ENCODE data around the gene DYNLT1.
"Not testable (repeated sequence)": the region's sequence is repeated elsewhere in the genome, so short reads cannot be mapped to it uniquely, and the experiment has no call there.

Gene DYNLT1

DNA sequence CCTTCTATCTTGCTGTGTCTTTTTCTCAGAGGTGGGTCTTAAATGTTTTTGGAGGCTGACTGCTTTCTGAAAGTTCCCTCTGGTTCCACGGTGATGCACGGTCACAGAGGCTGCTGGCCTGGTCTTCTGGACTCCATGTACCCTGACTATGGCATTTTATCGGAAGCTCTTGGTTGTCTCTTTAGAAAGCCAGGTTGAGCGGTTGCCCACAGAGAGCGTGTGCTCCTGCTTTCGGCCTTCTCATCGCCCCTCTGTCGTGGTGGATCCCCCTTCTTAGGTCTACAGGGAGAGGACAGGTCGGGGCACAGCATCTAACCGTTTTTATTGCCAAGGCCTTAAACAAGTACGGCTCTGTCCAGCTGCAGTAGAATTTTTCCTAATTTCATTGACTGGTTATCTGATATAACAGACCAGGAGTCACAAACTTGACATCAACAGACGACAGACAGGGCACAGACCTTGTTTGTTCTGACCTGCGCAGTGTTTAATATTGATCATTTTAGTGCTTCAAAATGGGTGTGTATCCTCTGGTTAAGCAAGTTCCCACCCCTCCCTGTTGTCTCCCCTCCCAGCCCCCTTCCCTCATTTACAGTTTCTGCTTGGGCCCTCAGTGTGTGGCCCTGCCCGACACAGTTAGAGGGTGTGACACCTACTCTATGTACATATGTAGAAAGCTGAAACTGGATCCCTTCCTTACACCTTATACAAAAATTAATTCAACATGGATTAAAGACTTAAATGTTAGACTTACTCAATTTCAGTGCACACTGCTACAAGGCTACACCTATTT, 30.0 kb upstream of the DYNLT1 start:
- no peak for DNase-seq
- peaks cover 9% of the 10 kb centered on the region for H3K27me3 Mint-ChIP-seq (ENCODE audit: low read depth, poor library complexity)

DNA sequence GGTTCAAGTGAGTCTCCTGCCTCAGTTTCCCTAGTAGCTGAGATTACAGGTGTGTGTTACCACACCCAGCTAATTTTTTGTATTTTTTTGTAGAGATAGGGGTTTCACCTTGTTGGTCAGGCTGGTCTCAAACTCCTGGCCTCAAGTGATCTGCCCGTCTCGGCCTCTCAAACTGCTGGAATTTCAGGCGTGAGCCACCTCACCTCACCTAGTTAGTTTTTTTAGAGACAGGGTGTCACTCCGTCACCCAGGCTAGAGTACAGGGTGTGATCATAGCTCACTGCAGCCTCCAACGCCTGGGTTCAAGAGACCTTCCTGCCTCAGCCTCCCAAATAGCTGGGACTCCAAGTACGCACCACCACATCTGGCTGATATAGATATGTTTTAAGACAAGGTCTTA, 28.2 kb upstream of the DYNLT1 start:
- TF ChIP-seq, protein P1, sequence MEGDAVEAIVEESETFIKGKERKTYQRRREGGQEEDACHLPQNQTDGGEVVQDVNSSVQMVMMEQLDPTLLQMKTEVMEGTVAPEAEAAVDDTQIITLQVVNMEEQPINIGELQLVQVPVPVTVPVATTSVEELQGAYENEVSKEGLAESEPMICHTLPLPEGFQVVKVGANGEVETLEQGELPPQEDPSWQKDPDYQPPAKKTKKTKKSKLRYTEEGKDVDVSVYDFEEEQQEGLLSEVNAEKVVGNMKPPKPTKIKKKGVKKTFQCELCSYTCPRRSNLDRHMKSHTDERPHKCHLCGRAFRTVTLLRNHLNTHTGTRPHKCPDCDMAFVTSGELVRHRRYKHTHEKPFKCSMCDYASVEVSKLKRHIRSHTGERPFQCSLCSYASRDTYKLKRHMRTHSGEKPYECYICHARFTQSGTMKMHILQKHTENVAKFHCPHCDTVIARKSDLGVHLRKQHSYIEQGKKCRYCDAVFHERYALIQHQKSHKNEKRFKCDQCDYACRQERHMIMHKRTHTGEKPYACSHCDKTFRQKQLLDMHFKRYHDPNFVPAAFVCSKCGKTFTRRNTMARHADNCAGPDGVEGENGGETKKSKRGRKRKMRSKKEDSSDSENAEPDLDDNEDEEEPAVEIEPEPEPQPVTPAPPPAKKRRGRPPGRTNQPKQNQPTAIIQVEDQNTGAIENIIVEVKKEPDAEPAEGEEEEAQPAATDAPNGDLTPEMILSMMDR (IDR thresholded peaks at IDR 0.05): no peak
- Mint-ChIP-seq H3K4me3 (no peak overlapping the region), H3K36me3 (ENCODE audit: low read depth) (no peaks in the 10 kb centered on the region), H3K4me1 (peaks cover 16% of the 10 kb centered on the region), H3K27me3 (ENCODE audit: low read depth, poor library complexity) (peaks cover 16% of the 10 kb centered on the region), H3K9me3 (peaks cover under 1% of the 10 kb centered on the region), H3K27ac (no peak overlapping the region)
- no peak for DNase-seq

More for the DNA sequence above, 30.0 kb upstream of the DYNLT1 start:
- Mint-ChIP-seq H3K4me3 (no peak overlapping the region), H3K27ac (no peak overlapping the region), H3K36me3 (ENCODE audit: low read depth) (no peaks in the 10 kb centered on the region), H3K9me3 (peaks cover 5% of the 10 kb centered on the region), H3K4me1 (peaks cover 2% of the 10 kb centered on the region)
- TF ChIP-seq, protein P1 (IDR thresholded peaks at IDR 0.05): no peak

DNA sequence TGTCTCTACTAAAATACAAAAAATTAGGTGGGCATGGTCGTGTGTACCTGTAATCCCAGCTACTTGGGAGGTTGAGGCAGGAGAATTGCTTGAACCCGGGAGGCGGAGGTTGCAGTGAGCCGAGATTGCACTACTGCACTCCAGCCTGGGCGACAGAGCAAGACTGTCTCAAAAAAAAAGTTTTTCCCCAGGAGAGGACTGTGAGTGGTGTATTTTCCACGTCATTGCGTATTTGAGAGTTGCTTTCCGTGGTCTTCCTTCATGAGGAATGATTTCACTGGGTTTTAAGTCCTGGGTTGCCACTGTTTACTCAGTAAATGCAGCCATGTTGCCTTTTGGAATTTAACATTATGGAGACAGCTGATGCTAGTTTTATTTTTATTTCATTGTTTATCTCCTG, 27.6 kb upstream of the DYNLT1 start:
- DNase-seq; H3K27ac Mint-ChIP-seq; H3K9me3 Mint-ChIP-seq; H3K4me3 Mint-ChIP-seq; H3K36me3 Mint-ChIP-seq (ENCODE audit: low read depth): not testable (repeated sequence)
- peaks cover 16% of the 10 kb centered on the region for H3K27me3 Mint-ChIP-seq (ENCODE audit: low read depth, poor library complexity)
- peaks cover 22% of the 10 kb centered on the region for H3K4me1 Mint-ChIP-seq

DNA sequence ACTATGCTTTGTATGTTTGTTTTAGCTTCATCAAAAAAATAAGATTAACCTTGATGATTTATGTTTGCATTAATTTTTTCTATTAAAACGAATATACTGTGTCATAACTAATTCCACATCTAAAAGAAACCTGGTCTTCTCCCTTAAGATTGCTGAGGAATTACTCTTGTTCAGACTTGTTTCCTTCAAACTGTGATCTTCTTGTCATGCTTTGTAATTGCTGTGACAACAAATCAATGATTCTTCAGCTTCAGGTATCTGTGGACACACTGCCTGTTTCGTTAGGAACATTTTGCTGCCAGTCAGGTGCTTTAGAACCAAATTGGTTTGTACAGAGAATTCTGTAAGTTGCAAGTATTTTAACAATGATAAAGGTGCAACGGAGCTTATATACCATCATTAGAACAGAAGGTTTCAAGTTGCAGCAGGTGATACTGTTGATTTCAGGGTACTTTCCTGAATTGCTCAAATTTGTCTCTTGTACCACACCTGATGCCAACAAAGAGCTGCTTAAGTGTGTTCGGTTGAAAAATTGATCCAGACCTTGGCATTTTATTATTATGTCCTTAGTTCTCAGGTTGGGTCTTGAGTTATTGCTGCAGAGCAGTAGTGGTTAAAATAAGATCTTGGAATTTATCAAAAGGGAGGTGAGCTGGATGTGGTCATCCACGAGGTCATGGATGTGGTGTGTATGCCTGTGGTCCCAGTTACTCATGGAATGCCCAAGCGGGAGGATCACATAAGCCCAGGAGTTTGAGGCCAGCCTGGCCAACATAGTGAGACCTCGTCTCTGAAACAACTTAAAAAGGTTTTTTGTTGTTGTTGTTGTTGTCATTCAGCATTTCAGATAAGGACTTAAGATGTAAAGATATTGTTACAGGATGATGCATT, 24.8 kb upstream of the DYNLT1 start:
- DNase-seq: no peak
- no peaks in the 10 kb centered on the region for H3K9me3 Mint-ChIP-seq
- peaks cover 32% of the 10 kb centered on the region for H3K4me1 Mint-ChIP-seq
- H3K27ac Mint-ChIP-seq: no peak overlapping the region
- TF ChIP-seq, protein P1 (IDR thresholded peaks at IDR 0.05): no peak
- no peaks in the 10 kb centered on the region for H3K36me3 Mint-ChIP-seq (ENCODE audit: low read depth)
- peaks cover 26% of the 10 kb centered on the region for H3K27me3 Mint-ChIP-seq (ENCODE audit: low read depth, poor library complexity)
- no peak overlapping the region for H3K4me3 Mint-ChIP-seq

DNA sequence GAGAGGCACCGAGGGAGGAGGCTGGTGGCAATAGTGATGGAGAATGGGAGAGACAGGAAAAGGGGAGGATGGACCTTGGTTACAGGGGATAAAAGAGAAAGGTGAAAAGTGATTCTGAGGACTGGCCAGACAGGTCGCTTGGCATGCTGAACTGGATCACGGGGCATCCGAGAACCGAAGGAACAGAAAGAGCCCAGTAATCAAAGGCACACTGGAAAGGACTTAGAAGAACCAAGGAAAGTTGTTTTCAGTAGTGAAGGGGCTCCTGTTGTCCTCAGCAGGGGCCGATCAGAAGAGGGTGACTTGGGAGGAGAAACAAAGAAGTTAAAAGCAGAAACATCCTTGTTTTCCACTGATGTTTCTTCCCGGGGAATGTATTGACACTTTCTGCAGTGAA, 24.2 kb upstream of the DYNLT1 start:
- peaks cover 26% of the 10 kb centered on the region for H3K27me3 Mint-ChIP-seq (ENCODE audit: low read depth, poor library complexity)
- H3K27ac Mint-ChIP-seq: no peak overlapping the region
- H3K4me3 Mint-ChIP-seq: no peak overlapping the region
- H3K9me3 Mint-ChIP-seq: no peaks in the 10 kb centered on the region
- H3K36me3 Mint-ChIP-seq (ENCODE audit: low read depth): no peaks in the 10 kb centered on the region
- peaks cover 36% of the 10 kb centered on the region for H3K4me1 Mint-ChIP-seq
- no peak for DNase-seq
- TF ChIP-seq, protein P1 (IDR thresholded peaks at IDR 0.05): no peak

DNA sequence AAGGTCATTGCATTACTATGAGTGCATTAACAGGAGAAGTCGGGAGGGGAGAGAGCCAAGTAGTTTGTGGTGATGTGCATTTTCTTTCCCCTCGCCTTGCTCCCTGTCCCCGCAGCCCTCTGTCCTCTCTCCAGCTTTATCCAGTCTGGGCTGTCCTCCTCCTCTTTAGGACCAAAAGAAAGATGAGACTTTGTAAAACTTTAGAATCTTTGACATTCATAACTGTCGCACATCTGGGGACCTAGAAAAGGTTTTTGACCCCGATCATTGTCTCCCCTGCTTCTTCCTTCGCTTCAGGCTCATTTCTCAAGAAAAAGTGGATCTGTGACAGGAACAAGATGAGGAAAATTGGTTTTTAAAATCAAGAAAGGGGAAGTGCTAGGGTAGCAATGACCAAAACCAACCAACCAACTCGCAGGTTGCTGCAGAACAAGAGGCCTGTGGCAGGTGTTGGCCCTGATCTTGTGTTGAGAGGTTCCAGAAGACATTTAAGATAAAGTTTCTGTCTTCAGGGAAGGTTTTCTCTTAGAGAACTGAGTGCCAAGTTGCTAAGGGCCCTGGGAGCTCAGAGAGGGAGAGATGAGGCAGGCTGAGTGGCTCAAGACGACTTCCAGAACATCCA, 22.9 kb upstream of the DYNLT1 start:
- TF ChIP-seq, protein P1 (IDR thresholded peaks at IDR 0.05): no peak
- no peak overlapping the region for H3K4me3 Mint-ChIP-seq
- no peak overlapping the region for H3K27ac Mint-ChIP-seq
- H3K36me3 Mint-ChIP-seq (ENCODE audit: low read depth): no peaks in the 10 kb centered on the region
- H3K4me1 Mint-ChIP-seq: peaks cover 48% of the 10 kb centered on the region
- H3K27me3 Mint-ChIP-seq (ENCODE audit: low read depth, poor library complexity): peaks cover 23% of the 10 kb centered on the region
- no peak for DNase-seq
- no peaks in the 10 kb centered on the region for H3K9me3 Mint-ChIP-seq

Data from nephron progenitor cell (in vitro differentiated cells).